Endodermal cell (in vitro differentiated cells): Measurements from ENCODE around the gene VIPR1. TPM values are rescaled to one million over a fixed set of nuclear protein-coding genes. Genes with fewer than 3 reads are reported as not detected.

ENCODE experiments used
- DNase-seq: peaks from one replicate; pipeline ENCODE4 v3.0.0-alpha.2; 2017
- H3K27ac ChIP-seq: 2 replicates; pipeline ENCODE4 v1.5.1; 2013; ENCODE audit warnings: mild to moderate bottlenecking, low read depth, low read length, moderate library complexity
- H3K27me3 ChIP-seq: 2 replicates; pipeline ENCODE4 v1.6.1; 2013; ENCODE audit warnings: mild to moderate bottlenecking, low read length, moderate library complexity; ENCODE audit not compliant: insufficient read depth, control insufficient read depth, poor library complexity, severe bottlenecking
- H3K36me3 ChIP-seq: 2 replicates; pipeline ENCODE4 v1.7.0; 2013; ENCODE audit warnings: mild to moderate bottlenecking, low read length, moderate library complexity; ENCODE audit not compliant: control insufficient read depth, insufficient read depth
- H3K4me1 ChIP-seq: one replicate; pipeline ENCODE4 v1.7.0; 2013; ENCODE audit warnings: low read length; ENCODE audit not compliant: control insufficient read depth, insufficient read depth
- H3K4me3 ChIP-seq: 2 replicates; pipeline ENCODE4 v1.5.1; 2013; ENCODE audit warnings: mild to moderate bottlenecking, low read length, moderate library complexity
- H3K9ac ChIP-seq: 2 replicates; pipeline ENCODE4 v1.6.1; 2013; ENCODE audit warnings: mild to moderate bottlenecking, low read length, moderate library complexity; ENCODE audit not compliant: poor library complexity, severe bottlenecking; ENCODE audit errors: extremely low read depth
- H3K9me3 ChIP-seq: 2 replicates; pipeline ENCODE4 v1.6.1; 2013; ENCODE audit warnings: mild to moderate bottlenecking, low read length, moderate library complexity; ENCODE audit not compliant: control insufficient read depth
- H3K27ac Mint-ChIP-seq: 2 replicates; pipeline ENCODE4 v1.8.0; 2020; ENCODE audit warnings: mixed read lengths
- H3K27me3 Mint-ChIP-seq: 2 replicates; pipeline ENCODE4 v1.8.0; 2021; ENCODE audit warnings: mild to moderate bottlenecking, mixed read lengths; ENCODE audit not compliant: insufficient read depth
- H3K36me3 Mint-ChIP-seq: 2 replicates; pipeline ENCODE4 v1.8.0; 2020; ENCODE audit warnings: low read depth, mixed read lengths
- H3K4me1 Mint-ChIP-seq: 2 replicates; pipeline ENCODE4 v1.8.0; 2020; ENCODE audit warnings: mixed read lengths
- H3K4me3 Mint-ChIP-seq: 2 replicates; pipeline ENCODE4 v1.8.0; 2020; ENCODE audit warnings: mild to moderate bottlenecking, moderate library complexity, mixed read lengths
- H3K9me3 Mint-ChIP-seq: 2 replicates; pipeline ENCODE4 v1.8.0; 2020; ENCODE audit warnings: mild to moderate bottlenecking, mixed read lengths
- CTCF ChIP-seq: fragments of 200-600 bp; sonication (generic); conservative IDR thresholded peaks from 2 replicates; pipeline ENCODE4 v1.5.0; 2021; ENCODE audit warnings: antibody characterized with exemption, mild to moderate bottlenecking
- whole genome bisulfite sequencing, 2 experiments: methylation state at CpG; one replicate each; pipeline versions ENCODE4 v1.1.5 to v1.1.7; 2013; ENCODE audit warnings: missing lambda C conversion rate in 2 of 2, mixed read lengths in 1 of 2; ENCODE audit not compliant: insufficient coverage in 1 of 2, insufficient read length in 1 of 2; 5-methylcytosine and 5-hydroxymethylcytosine counted together
- total RNA-seq, 2 donors: library from RNA; stranded (reverse); fragmentation: NEBNext Ultra II Directional in 1 of 2; extraction: Animal tissue kit (Norgen Biotek cat#: 25700) in 1 of 2; gene quantifications; 2 replicates in 1 of 2; 3 replicates in 1 of 2; pipeline ENCODE4 v1.2.1, GENCODE V29; 2021

The VIPR1 gene
- total RNA-seq, 2 donors from 2014 or later, result 12.9 to 14.7 TPM

DNA sequence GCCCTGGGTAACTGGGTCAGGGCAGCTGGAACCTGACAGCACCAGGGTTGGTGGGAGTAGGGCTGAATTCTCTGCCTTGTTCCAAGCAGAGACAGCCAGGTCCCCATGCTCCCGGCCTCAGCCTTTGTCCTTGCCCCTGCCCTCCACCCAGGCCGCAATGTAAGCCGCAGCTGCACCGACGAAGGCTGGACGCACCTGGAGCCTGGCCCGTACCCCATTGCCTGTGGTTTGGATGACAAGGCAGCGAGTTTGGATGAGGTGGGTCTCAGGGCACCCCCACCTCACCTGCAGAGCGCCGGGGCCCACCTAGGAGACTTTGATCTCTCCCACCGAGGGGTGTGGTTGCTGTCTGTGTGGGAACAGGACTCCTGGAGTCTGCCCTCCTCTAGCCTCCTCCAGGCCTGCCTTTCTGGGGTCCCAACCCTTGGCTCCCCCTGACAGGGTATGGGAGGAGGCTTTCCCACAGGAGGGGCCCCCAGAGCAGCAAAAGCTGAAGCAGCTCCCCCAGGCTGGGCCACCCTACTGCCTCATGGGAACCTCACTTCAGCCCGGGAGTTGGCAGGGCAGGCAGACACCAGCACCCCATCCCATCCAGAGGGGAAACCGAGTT lies 23.4 kb downstream of the VIPR1 start:
- H3K9me3 ChIP-seq, result no peaks in the 10 kb centered on the region
- Mint-ChIP-seq H3K4me1 (no peaks in the 10 kb centered on the region), H3K27ac (no peak overlapping the region), H3K36me3 (peaks cover 2% of the 10 kb centered on the region), H3K27me3 (no peaks in the 10 kb centered on the region), H3K9me3 (no peaks in the 10 kb centered on the region), H3K4me3 (no peak overlapping the region)
- H3K27me3 ChIP-seq, result no peaks in the 10 kb centered on the region
- TF ChIP-seq CTCF, result no peak
- no peaks in the 10 kb centered on the region for H3K4me1 ChIP-seq
- no peak overlapping the region for H3K9ac ChIP-seq
- peak overlapping the region; percentile 32 for H3K27ac ChIP-seq
- no peak for DNase-seq
- H3K36me3 ChIP-seq, result no peaks in the 10 kb centered on the region
- H3K4me3 ChIP-seq, result no peak overlapping the region
- 90 to 91% methylated on average over 9 to 13 of the region's 13 CpGs for WGBS, 2 experiments

DNA sequence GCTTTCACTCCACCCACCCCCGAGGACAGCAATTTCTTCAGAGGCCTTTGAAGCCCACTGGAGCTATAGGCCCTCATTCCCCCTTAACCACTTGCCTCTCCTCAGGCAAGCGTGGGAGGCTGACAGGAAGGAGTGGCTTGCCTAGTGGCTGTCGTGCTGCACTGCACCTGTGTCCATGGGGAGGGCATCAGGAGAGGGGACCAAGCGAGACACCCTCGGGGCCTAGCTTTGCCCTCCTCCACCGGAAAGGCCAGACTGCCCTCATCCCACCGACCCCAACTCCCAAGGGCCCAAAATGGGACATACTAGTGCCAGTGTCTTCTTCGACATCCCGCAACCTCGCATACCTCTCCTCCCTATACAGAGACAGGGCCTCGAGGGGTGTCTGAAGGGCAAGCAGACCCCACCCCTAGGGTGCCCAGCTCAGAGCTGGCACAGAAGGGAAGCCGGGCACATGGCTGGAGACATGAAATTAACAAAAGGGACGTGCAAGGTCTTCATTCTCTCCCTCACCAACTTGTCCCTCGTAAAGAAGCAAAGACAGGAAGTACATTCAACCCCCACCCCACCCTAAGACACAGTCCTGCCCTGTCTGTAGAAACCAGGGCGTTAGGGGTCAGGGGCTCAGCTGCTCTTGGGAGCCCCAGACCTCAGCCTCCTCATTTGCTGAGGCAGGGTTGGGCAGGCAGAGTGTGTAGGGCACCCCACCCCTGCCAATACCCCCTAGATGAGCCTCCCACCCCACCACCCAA lies 24.3 kb downstream of the VIPR1 start:
- Mint-ChIP-seq H3K4me3 (no peak overlapping the region), H3K36me3 (peaks cover 2% of the 10 kb centered on the region), H3K4me1 (no peaks in the 10 kb centered on the region), H3K27me3 (no peaks in the 10 kb centered on the region), H3K9me3 (no peaks in the 10 kb centered on the region), H3K27ac (no peak overlapping the region)
- DNase-seq, result peak; percentile 63
- no peaks in the 10 kb centered on the region for H3K9me3 ChIP-seq
- no peaks in the 10 kb centered on the region for H3K4me1 ChIP-seq
- no peaks in the 10 kb centered on the region for H3K27me3 ChIP-seq
- peak; percentile 57 for TF ChIP-seq CTCF
- 91 to 100% methylated on average over 1 to 15 of the region's 15 CpGs for WGBS, 2 experiments
- no peak overlapping the region for H3K27ac ChIP-seq
- H3K36me3 ChIP-seq, result no peaks in the 10 kb centered on the region
- H3K4me3 ChIP-seq, result no peak overlapping the region
- H3K9ac ChIP-seq, result no peak overlapping the region

GRCh38 chr3:42527368-42527917 lies 25.0 kb downstream of the VIPR1 start:
- WGBS, 2 experiments, result 78% methylated on average over 5 to 11 of the region's 11 CpGs
- no peak for DNase-seq
- H3K27me3 ChIP-seq, result no peaks in the 10 kb centered on the region
- H3K9me3 ChIP-seq, result no peaks in the 10 kb centered on the region
- no peaks in the 10 kb centered on the region for H3K9me3 Mint-ChIP-seq
- TF ChIP-seq CTCF, result no peak
- no peaks in the 10 kb centered on the region for H3K4me1 Mint-ChIP-seq
- H3K4me3 ChIP-seq, result no peak overlapping the region
- H3K36me3 Mint-ChIP-seq, result peaks cover 6% of the 10 kb centered on the region
- no peak overlapping the region for H3K27ac ChIP-seq
- no peaks in the 10 kb centered on the region for H3K27me3 Mint-ChIP-seq
- H3K27ac Mint-ChIP-seq, result no peak overlapping the region
- no peak overlapping the region for H3K9ac ChIP-seq
- no peak overlapping the region for H3K4me3 Mint-ChIP-seq
- H3K36me3 ChIP-seq, result no peaks in the 10 kb centered on the region
- H3K4me1 ChIP-seq, result no peaks in the 10 kb centered on the region
